Gastroesophageal sphincter (tissue), 3 donors: ENCODE results near the gene AP4S1.

Experiments used
- CTCF ChIP-seq, 4 experiments: fragments of 200-600 bp in 2 of 4; fragments of 450-650 bp in 2 of 4; sonication (generic) in 1 of 4; IDR thresholded peaks; one replicate each; pipeline ENCODE4 v1.5.1; 2017 to 2019; ENCODE audit warnings: antibody characterized with exemption in 4 of 4, mild to moderate bottlenecking in 2 of 4, moderate library complexity in 2 of 4
- POLR2A ChIP-seq, 2 donors: fragments of 450-650 bp; IDR thresholded peaks; one replicate each; pipeline ENCODE4 v1.6.1; 2017; ENCODE audit warnings: antibody characterized with exemption in 2 of 2, mild to moderate bottlenecking in 2 of 2, moderate library complexity in 1 of 2

- TF ChIP-seq POLR2A (IDR thresholded peaks at IDR 0.05) (no peak), CTCF (IDR thresholded peaks at IDR 0.05) (no peak)
Observed at GRCh38 chr14:31003284-31003683, 22.2 kb upstream of the AP4S1 start.
